Upper lobe of right lung (tissue), 1 donor: ENCODE results near the gene ETV3L. TPM values are rescaled to one million over a fixed set of nuclear protein-coding genes. Genes with fewer than 3 reads are reported as not detected.
A peak's percentile ranks its signal among the peaks of the same experiment; 100 is the strongest.

Source experiments
- ATAC-seq: fragments of 200-7000 bp; cut with Tn5 transposase; one replicate; pipeline ENCODE4 v1.9.1; 2020; ENCODE audit warnings: mild to moderate bottlenecking, moderate library complexity
- DNase-seq: peaks from one replicate; pipeline ENCODE4 v3.0.0-alpha.2; 2020
- H3K27ac ChIP-seq: fragments of 200-600 bp; one replicate; pipeline ENCODE4 v1.8.0; 2022
- H3K27me3 ChIP-seq: fragments of 200-600 bp; one replicate; pipeline ENCODE4 v1.8.0; 2022; ENCODE audit warnings: mild to moderate bottlenecking
- H3K36me3 ChIP-seq: fragments of 200-600 bp; one replicate; pipeline ENCODE4 v1.8.0; 2022
- H3K4me1 ChIP-seq: fragments of 200-600 bp; one replicate; pipeline ENCODE4 v1.8.0; 2022
- H3K4me3 ChIP-seq: fragments of 200-600 bp; one replicate; pipeline ENCODE4 v1.8.0; 2022; ENCODE audit warnings: mild to moderate bottlenecking
- H3K9me3 ChIP-seq: fragments of 200-600 bp; one replicate; pipeline ENCODE4 v1.8.0; 2022
- CTCF ChIP-seq: fragments of 200-600 bp; IDR thresholded peaks from one replicate; pipeline ENCODE4 v1.8.0; 2022; ENCODE audit warnings: antibody characterized with exemption
- intact Hi-C: fragments of 100-400 bp; cut with DNase I; formaldehyde crosslinking; loops from one replicate; pipeline ENCODE4 v1.11.0; 2022
- total RNA-seq: library from RNA; stranded (reverse); fragmentation: NEBNext Ultra II Directional; extraction: Animal tissue kit (Norgen Biotek cat#: 25700); gene quantifications from one replicate; pipeline ENCODE4 v1.2.1, GENCODE V29; 2021
- donor health status: DM: no; HTN: yes; CAD: no; lungs with severe emphysema.

ETV3L gene
- total RNA-seq, 1 donor from 2014 or later = not detected

GRCh38 chr1:157090771-157091170, 8.8 kb downstream of the ETV3L start:
- Histone ChIP-seq H3K36me3 (no peaks in the 10 kb centered on the region), H3K27ac (no peak overlapping the region), H3K27me3 (no peaks in the 10 kb centered on the region), H3K9me3 (no peaks in the 10 kb centered on the region), H3K4me1 (peaks cover 7% of the 10 kb centered on the region), H3K4me3 (no peak overlapping the region)
- DNase-seq (peak; percentile 22), ATAC-seq (no peak)
- no peak for TF ChIP-seq CTCF
- intact Hi-C loops = loop anchor here (2.0 kb wide), 1 partner anchor 66 kb away; no protein-coding TSS in a partner anchor

- ATAC-seq (peak; percentile 94), DNase-seq (peak; percentile 90)
- no peaks in the 10 kb centered on the region for H3K36me3 ChIP-seq
- H3K4me3 ChIP-seq = no peak overlapping the region
- no peaks in the 10 kb centered on the region for H3K9me3 ChIP-seq
- no peak overlapping the region for H3K27ac ChIP-seq
- TF ChIP-seq CTCF = peak; percentile 97
- H3K27me3 ChIP-seq = no peaks in the 10 kb centered on the region
- H3K4me1 ChIP-seq = peaks cover 7% of the 10 kb centered on the region
- intact Hi-C loops = loop anchor here (2.0 kb wide), 1 partner anchor 67 kb away; no protein-coding TSS in a partner anchor
These were observed 9.4 kb downstream of the ETV3L start for GRCh38 chr1:157090196-157090647.

- H3K36me3 ChIP-seq = no peaks in the 10 kb centered on the region
- ATAC-seq (peak; percentile 3), DNase-seq (peak; percentile 46)
- intact Hi-C loops = loop anchor here (2.0 kb wide), 1 partner anchor 67 kb away; no protein-coding TSS in a partner anchor
- TF ChIP-seq CTCF = no peak
- H3K27me3 ChIP-seq = no peaks in the 10 kb centered on the region
- no peak overlapping the region for H3K27ac ChIP-seq
- no peak overlapping the region for H3K4me3 ChIP-seq
- no peaks in the 10 kb centered on the region for H3K9me3 ChIP-seq
- peaks cover 7% of the 10 kb centered on the region for H3K4me1 ChIP-seq
These were observed 9.8 kb downstream of the ETV3L start for GRCh38 chr1:157089789-157090188.

- Histone ChIP-seq H3K4me1 (peaks cover 7% of the 10 kb centered on the region), H3K4me3 (no peak overlapping the region), H3K27me3 (no peaks in the 10 kb centered on the region), H3K9me3 (no peaks in the 10 kb centered on the region), H3K27ac (no peak overlapping the region), H3K36me3 (no peaks in the 10 kb centered on the region)
- intact Hi-C loops = no loop called here
- ATAC-seq (no peak), DNase-seq (no peak)
- no peak for TF ChIP-seq CTCF
These were observed 11.0 kb downstream of the ETV3L start for GRCh38 chr1:157088607-157089006.

- Histone ChIP-seq H3K4me3 (no peak overlapping the region), H3K27me3 (no peaks in the 10 kb centered on the region), H3K9me3 (no peaks in the 10 kb centered on the region), H3K4me1 (peaks cover 4% of the 10 kb centered on the region), H3K27ac (no peak overlapping the region), H3K36me3 (no peaks in the 10 kb centered on the region)
- ATAC-seq = no peak
- intact Hi-C loops = no loop called here
- no peak for TF ChIP-seq CTCF
- peak; percentile 7 for DNase-seq
These were observed 12.6 kb downstream of the ETV3L start for GRCh38 chr1:157087030-157087429.

- H3K36me3 ChIP-seq = no peaks in the 10 kb centered on the region
- DNase-seq = peak; percentile 31
- no peak overlapping the region for H3K27ac ChIP-seq
- ATAC-seq = no peak
- H3K27me3 ChIP-seq = no peaks in the 10 kb centered on the region
- peaks cover 4% of the 10 kb centered on the region for H3K4me1 ChIP-seq
- no peaks in the 10 kb centered on the region for H3K9me3 ChIP-seq
- intact Hi-C loops = no loop called here
- TF ChIP-seq CTCF = no peak
- H3K4me3 ChIP-seq = no peak overlapping the region
These were observed 13.3 kb downstream of the ETV3L start for GRCh38 chr1:157086299-157086698.
